MM.1S (cell line): ENCODE measurements around the gene AFF4.

Experiments
- DNase-seq: peaks from one replicate; pipeline ENCODE4 v3.0.0-alpha.2; 2015
- H2AFZ ChIP-seq: fragments of 300-600 bp; sonication (generic); 2 replicates; pipeline ENCODE4 v1.6.0; 2016; ENCODE audit warnings: antibody characterized with exemption, low read length
- H3F3A ChIP-seq: fragments of 300-600 bp; sonication (generic); 2 replicates; pipeline ENCODE4 v1.6.1; 2016; ENCODE audit warnings: mild to moderate bottlenecking, antibody characterized with exemption, low read length, moderate library complexity, mixed read lengths; ENCODE audit not compliant: insufficient read depth
- H3K27ac ChIP-seq: fragments of 300-600 bp; sonication (generic); 2 replicates; pipeline ENCODE4 v1.5.1; 2016; ENCODE audit warnings: mild to moderate bottlenecking, low read length
- H3K27me3 ChIP-seq: fragments of 300-600 bp; sonication (generic); replicated peaks from 2 replicates; pipeline ENCODE4 v1.6.0; 2016; ENCODE audit warnings: low read length; ENCODE audit not compliant: insufficient read depth
- H3K36me3 ChIP-seq: fragments of 300-600 bp; sonication (generic); replicated peaks from 2 replicates; pipeline ENCODE4 v1.6.1; 2016; ENCODE audit warnings: mild to moderate bottlenecking, low read length, mixed read lengths; ENCODE audit not compliant: insufficient read depth
- H3K4me1 ChIP-seq: fragments of 300-600 bp; sonication (generic); 2 replicates; pipeline ENCODE4 v1.6.1; 2016; ENCODE audit warnings: low read length, mixed read lengths
- H3K4me2 ChIP-seq: fragments of 300-600 bp; sonication (generic); 2 replicates; pipeline ENCODE4 v1.6.0; 2016; ENCODE audit warnings: low read depth, low read length
- H3K4me3 ChIP-seq: fragments of 300-600 bp; sonication (generic); 2 replicates; pipeline ENCODE4 v1.5.1; 2016; ENCODE audit warnings: low read length, mixed read lengths
- H3K79me2 ChIP-seq: fragments of 300-600 bp; sonication (generic); 2 replicates; pipeline ENCODE4 v1.6.1; 2016; ENCODE audit warnings: mixed run types, low read length, mixed read lengths
- H3K9ac ChIP-seq: fragments of 300-600 bp; sonication (generic); 2 replicates; pipeline ENCODE4 v1.6.1; 2016; ENCODE audit warnings: low read length, mixed read lengths
- H3K9me2 ChIP-seq: fragments of 300-600 bp; sonication (generic); replicated peaks from 2 replicates; pipeline ENCODE4 v1.6.1; 2016; ENCODE audit warnings: mild to moderate bottlenecking, low read length, mixed read lengths; ENCODE audit not compliant: insufficient read depth
- H3K9me3 ChIP-seq: fragments of 300-600 bp; sonication (generic); replicated peaks from 2 replicates; pipeline ENCODE4 v1.6.1; 2016; ENCODE audit warnings: mild to moderate bottlenecking, low read length, mixed read lengths; ENCODE audit not compliant: insufficient read depth
- H4K20me1 ChIP-seq: fragments of 300-600 bp; sonication (generic); 2 replicates; pipeline ENCODE4 v1.6.1; 2016; ENCODE audit warnings: mild to moderate bottlenecking, low read length, moderate library complexity, mixed read lengths; ENCODE audit not compliant: insufficient read depth
- CTCF ChIP-seq: fragments of 300-600 bp; sonication (generic); IDR thresholded peaks from 2 replicates; pipeline ENCODE4 v1.5.1; 2016; ENCODE audit warnings: antibody characterized with exemption, low read length, mixed read lengths
- EZH2 ChIP-seq: fragments of 300-600 bp; sonication (generic); optimal IDR thresholded peaks from 2 replicates; pipeline ENCODE3; 2017; ENCODE audit warnings: low read depth, mild to moderate bottlenecking, antibody characterized with exemption, low read length, mixed read lengths
- EZH2phosphoT487 ChIP-seq: fragments of 300-600 bp; sonication (generic); IDR thresholded peaks from 2 replicates; pipeline ENCODE4 v1.6.1; 2018; ENCODE audit warnings: antibody characterized with exemption, low read length

AFF4 gene

GRCh38 chr5:132999246-132999645 lies 35.8 kb upstream of the AFF4 start:
- Histone ChIP-seq H3K9ac (no peak overlapping the region), H3K36me3 (no peaks in the 10 kb centered on the region), H4K20me1 (no peaks in the 10 kb centered on the region), H3K27me3 (no peaks in the 10 kb centered on the region), H3K27ac (no peak overlapping the region), H3K4me1 (no peaks in the 10 kb centered on the region), H3F3A (no peaks in the 10 kb centered on the region), H3K9me2 (no peaks in the 10 kb centered on the region), H3K4me3 (no peak overlapping the region), H2AFZ (no peak overlapping the region), H3K9me3 (no peaks in the 10 kb centered on the region), H3K4me2 (no peak overlapping the region), H3K79me2 (no peaks in the 10 kb centered on the region)
- TF ChIP-seq CTCF: no peak
- TF ChIP-seq EZH2phosphoT487: no peak
- TF ChIP-seq EZH2: no peak
- DNase-seq: no peak

GRCh38 chr5:132998556-132998955 lies 35.1 kb upstream of the AFF4 start:
- Histone ChIP-seq H3K9me2 (no peaks in the 10 kb centered on the region), H3K79me2 (no peaks in the 10 kb centered on the region), H3K4me2 (no peak overlapping the region), H3K27ac (no peak overlapping the region), H4K20me1 (no peaks in the 10 kb centered on the region), H3F3A (no peaks in the 10 kb centered on the region), H3K9me3 (no peaks in the 10 kb centered on the region), H3K4me1 (no peaks in the 10 kb centered on the region), H3K36me3 (no peaks in the 10 kb centered on the region), H2AFZ (no peak overlapping the region), H3K4me3 (no peak overlapping the region), H3K9ac (no peak overlapping the region), H3K27me3 (no peaks in the 10 kb centered on the region)
- no peak for DNase-seq
- TF ChIP-seq CTCF: no peak

DNA sequence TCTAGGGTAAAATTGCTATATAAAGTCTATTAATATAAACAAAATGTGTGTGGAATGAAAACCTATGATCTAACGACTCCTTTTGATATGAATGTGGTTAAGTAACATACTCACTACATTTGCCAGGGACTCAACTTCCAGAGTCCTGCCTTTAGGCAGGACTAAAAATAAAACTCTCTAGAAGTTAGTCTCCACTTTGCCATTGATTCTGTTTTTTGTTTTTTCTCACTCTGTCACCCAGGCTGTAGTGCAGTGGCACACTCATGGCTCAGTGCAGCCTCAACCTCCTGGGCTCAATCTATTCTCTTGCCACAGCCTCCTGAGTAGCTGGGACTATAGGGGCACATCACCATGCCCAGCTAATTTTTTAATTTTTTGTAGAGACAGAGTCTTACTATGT lies 32.9 kb upstream of the AFF4 start:
- no peaks in the 10 kb centered on the region for H3K9me2 ChIP-seq
- H3K9me3 ChIP-seq: no peaks in the 10 kb centered on the region
- H3K27ac ChIP-seq: no peak overlapping the region

More for the DNA sequence above, 32.9 kb upstream of the AFF4 start:
- Histone ChIP-seq H3K4me2 (no peak overlapping the region), H3K4me3 (no peak overlapping the region), H3K79me2 (no peaks in the 10 kb centered on the region), H3K9ac (no peak overlapping the region), H3F3A (no peaks in the 10 kb centered on the region), H3K36me3 (no peaks in the 10 kb centered on the region), H3K4me1 (no peaks in the 10 kb centered on the region), H4K20me1 (no peaks in the 10 kb centered on the region), H3K27me3 (no peaks in the 10 kb centered on the region), H2AFZ (no peak overlapping the region)
- no peak for DNase-seq
- TF ChIP-seq CTCF (no peak), EZH2 (no peak), EZH2phosphoT487 (no peak)
